Measurements from ENCODE around the gene SMOC2.

DNA sequence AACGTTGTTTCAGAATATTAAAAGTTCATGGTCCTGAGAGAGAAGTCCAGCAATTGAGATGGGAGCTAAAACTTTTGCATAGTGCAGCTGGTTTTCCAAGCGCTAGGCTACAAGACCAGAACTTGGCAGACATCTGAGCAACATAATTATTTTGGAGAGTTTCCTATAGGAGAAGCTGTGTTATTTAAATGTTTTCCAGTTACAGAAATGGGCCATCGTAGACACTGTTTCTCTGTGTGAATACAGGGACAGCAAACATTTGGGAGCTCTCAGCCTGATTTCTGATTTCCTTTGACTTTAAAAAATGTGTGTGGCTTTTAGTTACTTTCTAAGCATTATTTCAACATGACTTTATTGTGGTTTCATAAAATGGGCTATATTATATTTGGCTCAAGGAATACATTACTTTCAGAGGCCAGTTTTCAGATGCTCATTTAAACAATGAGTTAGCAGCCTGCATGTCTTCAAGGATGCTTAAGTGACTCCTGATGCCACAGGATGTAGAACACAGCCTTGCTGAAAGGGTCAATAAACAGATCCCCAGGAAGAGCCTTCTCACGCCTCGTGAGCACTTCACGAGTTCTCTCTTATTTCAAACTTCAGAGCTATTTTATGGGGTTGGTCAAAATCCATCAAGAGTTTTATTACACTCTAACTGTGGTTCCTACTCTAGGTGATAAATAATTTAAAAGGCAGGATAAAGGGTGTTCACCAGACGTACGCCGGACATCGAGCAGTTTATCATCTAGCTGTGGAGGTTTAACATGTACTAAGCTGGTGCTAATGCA lies 193.8 kb downstream of the SMOC2 start:
- TF ChIP-seq EZH2 (IDR thresholded peaks at IDR 0.05; ENCODE audit: borderline replicate concordance) = no peak
- TF ChIP-seq, protein P1, sequence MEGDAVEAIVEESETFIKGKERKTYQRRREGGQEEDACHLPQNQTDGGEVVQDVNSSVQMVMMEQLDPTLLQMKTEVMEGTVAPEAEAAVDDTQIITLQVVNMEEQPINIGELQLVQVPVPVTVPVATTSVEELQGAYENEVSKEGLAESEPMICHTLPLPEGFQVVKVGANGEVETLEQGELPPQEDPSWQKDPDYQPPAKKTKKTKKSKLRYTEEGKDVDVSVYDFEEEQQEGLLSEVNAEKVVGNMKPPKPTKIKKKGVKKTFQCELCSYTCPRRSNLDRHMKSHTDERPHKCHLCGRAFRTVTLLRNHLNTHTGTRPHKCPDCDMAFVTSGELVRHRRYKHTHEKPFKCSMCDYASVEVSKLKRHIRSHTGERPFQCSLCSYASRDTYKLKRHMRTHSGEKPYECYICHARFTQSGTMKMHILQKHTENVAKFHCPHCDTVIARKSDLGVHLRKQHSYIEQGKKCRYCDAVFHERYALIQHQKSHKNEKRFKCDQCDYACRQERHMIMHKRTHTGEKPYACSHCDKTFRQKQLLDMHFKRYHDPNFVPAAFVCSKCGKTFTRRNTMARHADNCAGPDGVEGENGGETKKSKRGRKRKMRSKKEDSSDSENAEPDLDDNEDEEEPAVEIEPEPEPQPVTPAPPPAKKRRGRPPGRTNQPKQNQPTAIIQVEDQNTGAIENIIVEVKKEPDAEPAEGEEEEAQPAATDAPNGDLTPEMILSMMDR (IDR thresholded peaks at IDR 0.05; ENCODE audit: poor library complexity) = no peak
